HG03280 (cell line): ENCODE measurements around the gene NKD1.
"Not testable (repeated sequence)": the region's sequence is repeated elsewhere in the genome, so short reads cannot be mapped to it uniquely, and the experiment has no call there.

Source experiments
- ATAC-seq: cut with Tn5 transposase; IDR thresholded peaks from one replicate; pipeline ENCODE4 v1.9.1; 2021; ENCODE audit warnings: mild to moderate bottlenecking, moderate library complexity; ENCODE audit not compliant: unreplicated experiment

NKD1 gene

GRCh38 chr16:50574745-50575136, 26.5 kb downstream of the NKD1 start:
- ATAC-seq, result no peak

DNA sequence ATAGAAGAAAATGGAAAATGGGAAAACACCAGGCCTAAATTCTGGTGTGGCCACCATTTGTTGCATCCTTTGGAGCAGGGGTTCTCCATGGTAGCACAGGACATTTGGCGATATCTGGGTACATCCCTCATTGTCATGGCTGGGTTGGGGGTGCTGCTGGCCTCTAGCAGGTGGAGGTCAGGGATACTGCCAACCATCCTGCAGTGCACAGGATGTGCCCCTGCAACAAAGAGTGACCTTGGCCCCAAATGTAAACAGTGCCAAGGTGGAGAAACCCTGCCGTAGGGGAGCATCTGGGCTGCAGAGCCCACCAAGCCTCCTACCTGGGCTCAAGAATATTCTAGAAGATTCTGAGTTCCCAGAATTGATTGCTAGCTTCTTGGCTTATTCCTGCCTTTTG, 27.5 kb downstream of the NKD1 start:
- no peak for ATAC-seq

DNA sequence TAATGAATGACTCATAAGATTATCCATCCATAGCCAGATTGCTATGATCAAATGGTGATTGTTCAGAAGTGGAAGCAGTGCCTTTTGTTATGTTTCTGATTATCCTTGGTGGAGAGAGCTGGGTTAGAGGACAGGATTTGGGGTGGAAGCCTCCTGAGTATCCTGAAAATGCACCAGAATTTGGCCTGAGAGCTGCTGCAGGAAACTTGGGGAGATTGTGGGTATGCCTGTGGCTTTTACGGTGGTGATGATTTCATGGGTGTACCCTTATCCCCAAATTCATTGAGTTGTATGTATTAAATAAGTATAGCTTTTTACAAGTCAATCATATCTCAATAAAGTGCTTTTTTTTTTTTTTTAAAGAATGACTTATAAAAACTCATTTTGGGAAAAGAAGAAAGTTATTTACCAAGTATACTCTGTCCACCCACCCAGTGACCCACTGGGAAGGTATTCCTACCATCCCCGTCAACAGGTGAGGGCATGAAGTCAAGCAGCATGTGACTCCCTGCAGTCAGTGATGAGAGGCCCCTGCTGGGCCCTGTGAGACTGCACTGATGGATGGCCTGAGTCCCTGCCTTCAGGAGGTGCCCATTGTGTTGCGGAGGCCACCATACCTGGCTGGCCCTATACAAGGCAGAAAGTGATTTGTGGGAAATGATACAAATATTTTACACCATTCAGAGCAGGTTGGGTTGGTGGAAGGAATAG, 28.4 kb downstream of the NKD1 start:
- no peak for ATAC-seq

DNA sequence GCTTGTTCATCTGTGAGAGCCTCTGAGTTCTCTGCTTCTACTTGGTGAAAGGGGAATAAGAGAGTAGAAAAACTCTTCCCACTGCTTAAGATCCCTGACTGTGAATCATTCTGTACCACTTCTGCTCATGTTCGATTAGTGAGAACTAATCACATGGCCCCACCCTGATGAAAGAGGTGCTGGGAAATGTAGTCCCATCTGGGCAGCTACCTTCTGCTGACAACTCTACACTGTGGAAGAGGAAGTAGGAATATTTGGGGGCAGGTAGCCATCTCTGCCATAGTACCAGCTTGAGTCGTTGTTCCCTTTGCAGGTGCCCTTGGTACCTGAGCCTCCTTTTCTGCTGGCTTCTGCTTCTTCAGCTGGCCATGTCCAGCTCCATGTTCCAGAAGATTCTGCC, 29.9 kb downstream of the NKD1 start:
- ATAC-seq, result no peak

DNA sequence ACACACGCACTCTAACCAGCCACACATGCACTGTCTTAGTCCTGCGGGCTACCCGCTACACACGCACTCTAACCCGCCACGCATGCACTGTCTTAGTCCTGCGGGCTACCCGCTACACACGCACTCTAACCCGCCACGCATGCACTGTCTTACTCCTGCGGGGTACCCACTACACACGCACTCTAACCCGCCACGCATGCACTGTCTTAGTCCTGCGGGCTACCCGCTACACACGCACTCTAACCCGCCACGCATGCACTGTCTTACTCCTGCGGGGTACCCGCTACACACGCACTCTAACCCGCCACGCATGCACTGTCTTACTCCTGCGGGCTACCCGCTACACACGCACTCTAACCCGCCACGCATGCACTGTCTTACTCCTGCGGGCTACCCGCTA, 31.2 kb downstream of the NKD1 start:
- not testable (repeated sequence) for ATAC-seq

GRCh38 chr16:50580180-50580798, 32.1 kb downstream of the NKD1 start:
- ATAC-seq, result no peak

GRCh38 chr16:50581845-50582244, 33.6 kb downstream of the NKD1 start:
- no peak for ATAC-seq

GRCh38 chr16:50583211-50583610, 35.0 kb downstream of the NKD1 start:
- no peak for ATAC-seq

DNA sequence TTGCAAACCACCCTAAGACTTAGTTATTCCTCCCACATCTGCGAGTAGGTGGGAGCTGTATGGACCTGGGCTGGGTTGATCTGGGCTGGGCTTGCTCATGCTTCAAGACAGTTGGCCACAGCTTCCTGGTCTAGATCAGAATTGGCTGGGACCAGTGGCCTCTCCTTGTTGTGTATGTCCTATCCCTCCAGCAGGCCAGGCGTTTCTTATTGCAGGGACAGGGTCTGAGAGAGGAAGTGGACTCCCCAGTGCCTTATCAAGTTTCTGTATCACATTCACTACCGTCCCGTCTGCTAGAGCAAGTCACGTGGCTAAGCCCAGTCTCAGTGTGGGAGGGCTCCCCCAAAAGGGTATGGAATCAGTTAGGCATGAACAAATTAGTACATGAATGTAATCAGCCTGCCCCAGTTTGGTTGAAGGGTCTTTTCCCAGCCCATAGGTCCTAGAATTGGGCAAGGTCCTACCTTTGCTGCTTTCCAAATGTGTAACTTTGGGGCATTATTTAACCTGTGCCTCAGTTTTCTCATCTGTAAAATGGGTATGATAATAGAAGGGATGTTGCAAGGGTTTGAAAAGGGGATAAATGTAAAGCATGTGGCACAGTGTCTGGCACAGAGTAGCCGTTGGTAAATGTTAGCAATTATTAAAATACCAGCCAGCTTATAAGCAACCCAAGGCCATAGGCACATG, 36.0 kb downstream of the NKD1 start:
- ATAC-seq, result no peak

DNA sequence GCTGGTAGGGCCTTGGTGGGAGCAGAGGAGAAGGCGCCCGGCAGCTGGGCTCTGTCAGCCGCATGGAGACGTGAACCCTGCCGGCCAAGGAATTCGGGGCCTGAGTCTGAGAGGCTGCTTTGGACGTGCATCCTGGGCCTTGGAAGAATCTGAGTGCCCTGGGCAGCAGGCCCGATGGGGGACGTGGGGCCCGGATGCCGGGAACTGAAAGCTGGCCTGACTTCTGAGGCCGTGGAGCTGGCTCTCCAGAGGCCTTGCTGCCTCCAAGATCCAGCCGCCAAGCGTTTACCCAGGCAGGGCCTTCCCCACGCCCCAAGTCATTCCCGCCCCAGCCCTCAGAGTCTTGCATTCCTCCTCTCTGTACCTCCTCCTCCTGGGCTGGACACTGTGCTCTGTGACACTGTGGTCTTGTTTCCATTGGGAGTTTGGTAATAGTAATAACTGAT, 37.2 kb downstream of the NKD1 start:
- ATAC-seq, result no peak

- ATAC-seq, result no peak
These were observed 39.3 kb downstream of the NKD1 start for GRCh38 chr16:50587543-50587942.

DNA sequence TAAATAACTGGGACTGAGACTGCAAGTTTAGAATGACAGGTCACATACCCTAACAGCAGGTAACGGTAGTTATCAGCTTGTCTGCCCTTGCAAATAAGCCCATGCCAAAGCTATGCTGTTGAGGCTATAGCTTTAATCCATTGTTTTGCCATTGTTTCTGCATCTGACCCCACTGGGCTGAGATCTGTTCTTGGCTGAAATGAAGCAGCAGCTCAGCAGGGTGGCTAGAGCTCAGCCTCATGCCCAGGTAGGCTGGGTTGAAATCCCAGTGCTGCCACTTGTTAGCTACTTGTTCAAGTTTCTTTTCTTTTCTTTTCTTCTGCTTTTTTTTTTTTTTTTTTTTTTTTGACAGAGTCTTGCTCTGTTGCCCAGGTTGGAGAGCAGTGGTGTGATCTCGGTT, 40.1 kb downstream of the NKD1 start:
- no peak for ATAC-seq

DNA sequence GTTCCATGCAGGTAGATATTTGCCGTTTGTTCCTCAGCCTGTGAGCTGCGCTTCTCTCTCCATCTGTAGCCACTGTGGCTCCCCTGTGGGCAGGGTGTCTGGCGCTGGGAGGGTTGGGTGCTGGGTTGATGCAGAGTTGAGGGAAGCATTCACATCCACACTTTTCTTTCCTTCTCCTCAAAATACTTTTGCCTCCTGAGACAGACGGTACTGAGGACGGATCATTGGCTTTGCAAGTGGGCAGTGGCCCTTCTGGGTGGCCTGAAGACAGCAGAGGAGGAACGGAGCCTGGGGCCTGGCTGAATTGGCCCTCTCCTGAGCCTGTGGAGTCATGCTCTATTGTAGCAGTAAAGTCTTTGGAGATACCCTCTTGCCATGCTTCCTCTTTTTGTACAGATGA, 43.0 kb downstream of the NKD1 start:
- ATAC-seq, result no peak

GRCh38 chr16:50591800-50592771, 43.9 kb downstream of the NKD1 start:
- no peak for ATAC-seq

DNA sequence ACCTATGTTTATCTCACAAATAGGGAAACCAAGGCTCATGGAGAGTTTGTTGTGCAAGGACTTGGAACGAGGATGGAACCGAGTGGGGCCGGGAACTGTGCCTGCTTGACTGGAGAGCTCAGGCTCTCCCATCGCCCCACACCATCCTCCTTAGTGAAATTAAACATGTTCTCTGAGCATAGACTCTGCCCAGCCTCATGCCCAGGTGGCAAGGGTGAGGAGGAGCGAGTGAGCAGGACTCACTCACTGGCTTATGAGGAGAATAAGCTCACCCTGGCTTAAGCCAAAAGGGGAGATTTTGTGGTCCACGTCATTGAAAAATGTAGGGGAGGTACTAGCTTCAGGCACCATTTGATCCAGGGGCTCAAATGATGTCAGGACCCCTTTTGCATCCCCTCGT, 44.8 kb downstream of the NKD1 start:
- ATAC-seq, result no peak

DNA sequence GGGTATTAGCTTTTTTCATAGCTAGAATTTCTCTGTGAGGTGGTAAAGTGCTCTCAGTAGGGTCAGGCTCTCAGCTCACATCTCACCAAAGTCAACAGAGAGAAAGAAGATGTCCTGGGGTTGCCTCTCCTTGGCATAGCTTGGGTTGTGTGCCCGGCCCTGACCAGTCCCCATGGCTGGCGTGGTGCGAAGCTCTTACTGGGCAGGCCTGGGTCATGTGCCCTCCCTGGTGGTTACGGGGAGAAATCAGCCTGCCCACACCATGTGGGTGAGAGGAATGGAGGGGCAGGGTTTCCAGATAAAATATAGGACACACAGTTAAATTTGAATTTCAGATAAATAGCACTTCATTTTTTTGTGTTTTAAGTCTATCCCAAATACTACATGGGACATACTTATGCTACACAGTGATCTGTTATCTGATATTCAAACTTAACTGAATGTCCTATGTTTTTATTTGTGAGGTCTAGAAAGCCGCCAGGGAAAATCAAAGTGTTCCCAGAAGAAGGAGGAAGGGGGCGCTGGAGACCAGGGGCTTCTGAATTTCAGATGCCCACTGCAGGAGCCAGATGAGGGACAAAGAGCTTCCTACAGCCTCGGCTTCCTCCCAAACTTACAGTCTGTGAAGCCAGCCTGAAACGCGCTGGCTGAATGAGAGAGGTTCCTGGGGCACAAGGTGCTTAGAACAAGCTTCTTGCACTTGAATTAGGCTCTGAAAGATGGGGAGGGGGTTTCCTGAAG, 45.4 kb downstream of the NKD1 start:
- no peak for ATAC-seq

DNA sequence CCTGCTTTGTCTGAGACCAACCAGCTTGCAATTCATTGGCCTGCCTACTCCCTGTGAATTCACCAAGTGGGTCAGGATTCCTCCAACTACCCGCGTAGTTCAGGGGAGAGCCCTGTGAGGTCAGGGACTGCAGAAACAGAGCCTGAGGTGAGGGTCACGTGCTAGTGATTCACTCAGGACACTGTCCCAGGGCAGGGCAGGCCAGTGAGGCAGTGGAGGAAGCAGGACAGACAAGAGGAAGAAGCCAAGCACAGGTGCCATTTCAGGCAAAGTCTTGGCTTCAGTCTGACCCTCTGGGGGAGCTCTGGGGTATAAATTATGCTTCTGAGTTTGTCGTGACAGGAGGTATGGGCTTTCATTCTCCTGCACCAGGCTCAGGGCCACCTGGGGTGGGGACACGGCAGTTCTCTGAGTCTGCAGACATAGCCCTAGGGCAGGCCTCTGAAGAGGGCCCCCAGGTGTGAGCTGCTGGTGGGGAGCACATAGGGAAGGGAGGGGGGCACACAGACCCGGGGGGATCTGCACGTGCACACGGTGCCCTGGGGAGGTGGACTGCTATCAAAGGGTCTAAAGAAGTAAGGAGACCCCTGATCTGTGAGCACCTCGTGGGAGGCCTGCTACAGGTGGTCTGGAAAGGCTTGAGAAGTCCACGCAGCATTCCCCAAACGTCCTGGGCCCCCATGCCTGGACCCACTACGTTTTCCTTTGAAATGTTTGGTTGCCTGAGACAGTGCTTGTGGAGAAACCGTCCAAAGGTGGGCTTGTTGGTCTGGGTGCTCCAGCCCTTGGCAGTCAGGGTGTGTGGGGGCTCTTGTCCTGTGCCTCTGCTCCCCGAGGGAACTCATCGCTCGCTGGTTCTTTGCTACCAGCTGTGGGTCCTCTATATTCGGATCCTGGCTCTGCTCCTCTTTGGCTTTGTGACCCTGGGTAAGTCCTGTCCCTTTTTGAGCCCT, 46.4 kb downstream of the NKD1 start:
- ATAC-seq, result no peak

DNA sequence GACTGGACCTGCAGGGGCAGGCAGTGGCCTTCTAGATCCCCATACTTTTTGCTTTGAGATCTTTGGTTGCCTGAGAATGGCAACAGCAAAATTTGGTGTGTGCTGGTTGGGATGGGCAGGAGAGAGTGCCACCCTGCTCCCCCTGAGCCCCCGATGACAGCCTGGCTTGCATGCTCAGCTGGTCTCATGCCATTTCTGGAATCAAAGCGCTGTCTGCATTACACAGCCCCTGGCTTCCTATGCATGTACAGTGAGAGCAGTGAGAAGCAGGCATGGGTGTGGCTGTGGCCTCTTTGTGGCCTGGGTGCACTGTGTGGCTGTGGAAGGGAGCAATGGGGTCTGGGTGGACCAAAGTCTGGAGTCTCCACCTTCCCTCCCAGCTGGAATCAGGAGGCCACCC, 47.7 kb downstream of the NKD1 start:
- ATAC-seq, result no peak

GRCh38 chr16:50596762-50597450, 48.7 kb downstream of the NKD1 start:
- no peak for ATAC-seq
